Activated T-cell treated with anti-CD3 and anti-CD28 coated beads, Interleukin-2, amount 50 U/mL, for 4 hours (primary cell): Measurements from ENCODE around the gene NACC2. TPM values are rescaled to one million over a fixed set of nuclear protein-coding genes. Genes with fewer than 3 reads are reported as not detected.
"Not testable (repeated sequence)": the region's sequence is repeated elsewhere in the genome, so short reads cannot be mapped to it uniquely, and the experiment has no call there.

Source experiments
- ATAC-seq, 2 donors: fragments of 200-7000 bp; cut with Tn5 transposase; one replicate each; pipeline ENCODE4 v1.10.0; 2021
- DNase-seq: peaks from one replicate; pipeline ENCODE4 v3.0.0-alpha.2; 2020
- H3K27me3 Mint-ChIP-seq: one replicate; pipeline ENCODE4 v1.8.0; 2021; ENCODE audit warnings: low read depth, mixed read lengths
- H3K36me3 Mint-ChIP-seq: one replicate; pipeline ENCODE4 v1.8.0; 2022; ENCODE audit warnings: mixed read lengths; ENCODE audit not compliant: insufficient read depth
- H3K4me1 Mint-ChIP-seq: one replicate; pipeline ENCODE4 v1.8.0; 2021; ENCODE audit warnings: low read depth, mixed read lengths
- H3K4me3 Mint-ChIP-seq: one replicate; pipeline ENCODE4 v1.8.0; 2021; ENCODE audit warnings: mild to moderate bottlenecking, moderate library complexity, mixed read lengths
- H3K9me3 Mint-ChIP-seq: one replicate; pipeline ENCODE4 v1.8.0; 2021; ENCODE audit warnings: mixed read lengths
- total RNA-seq, 3 donors: library from RNA; stranded (reverse); gene quantifications; one replicate each; pipeline ENCODE4 v1.2.1, GENCODE V29; 2021

Gene NACC2
- total RNA-seq, 3 donors from 2014 or later = 5.9 to 6.2 (median 6.0) TPM

GRCh38 chr9:136043441-136043991, 51.6 kb downstream of the NACC2 start:
- H3K36me3 Mint-ChIP-seq = peaks cover 13% of the 10 kb centered on the region
- no peak overlapping the region for H3K4me3 Mint-ChIP-seq
- H3K27me3 Mint-ChIP-seq = no peaks in the 10 kb centered on the region
- peaks cover 12% of the 10 kb centered on the region for H3K9me3 Mint-ChIP-seq
- peaks cover 3% of the 10 kb centered on the region for H3K4me1 Mint-ChIP-seq
- DNase-seq = no peak
- no peak for ATAC-seq

DNA sequence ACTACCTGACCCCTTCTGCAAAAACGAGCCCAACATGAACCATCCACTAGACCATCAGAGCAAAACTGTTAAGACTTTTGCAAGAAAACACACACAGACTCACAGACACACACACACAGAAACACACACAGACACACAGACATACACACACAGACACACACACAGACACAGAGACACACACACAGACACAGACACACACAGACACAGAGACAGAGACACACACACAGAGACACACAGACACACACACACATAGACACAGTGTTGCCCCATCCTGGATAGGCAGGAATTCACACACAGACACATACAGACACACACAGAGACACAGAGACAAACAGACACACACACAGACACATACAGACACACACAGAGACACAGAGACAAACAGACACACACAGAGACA, 52.5 kb downstream of the NACC2 start:
- H3K27me3 Mint-ChIP-seq = no peaks in the 10 kb centered on the region

GRCh38 chr9:136040848-136041247, 54.2 kb downstream of the NACC2 start:
- Mint-ChIP-seq H3K36me3 (peaks cover 18% of the 10 kb centered on the region), H3K9me3 (peaks cover 29% of the 10 kb centered on the region)
- not testable (repeated sequence) for H3K4me1 Mint-ChIP-seq, H3K27me3 Mint-ChIP-seq, H3K4me3 Mint-ChIP-seq, DNase-seq, ATAC-seq

More for the DNA sequence above, 52.5 kb downstream of the NACC2 start:
- Mint-ChIP-seq H3K4me1 (peaks cover 3% of the 10 kb centered on the region), H3K4me3 (no peak overlapping the region), H3K9me3 (peaks cover 17% of the 10 kb centered on the region), H3K36me3 (peaks cover 18% of the 10 kb centered on the region)
- ATAC-seq (no peak), DNase-seq (no peak)

- Mint-ChIP-seq H3K27me3 (no peaks in the 10 kb centered on the region), H3K36me3 (peaks cover 28% of the 10 kb centered on the region), H3K4me3 (no peak overlapping the region), H3K9me3 (peaks cover 32% of the 10 kb centered on the region), H3K4me1 (peaks cover 3% of the 10 kb centered on the region)
- ATAC-seq (no peak), DNase-seq (no peak)
Observed at GRCh38 chr9:136039488-136039887, 55.6 kb downstream of the NACC2 start.

DNA sequence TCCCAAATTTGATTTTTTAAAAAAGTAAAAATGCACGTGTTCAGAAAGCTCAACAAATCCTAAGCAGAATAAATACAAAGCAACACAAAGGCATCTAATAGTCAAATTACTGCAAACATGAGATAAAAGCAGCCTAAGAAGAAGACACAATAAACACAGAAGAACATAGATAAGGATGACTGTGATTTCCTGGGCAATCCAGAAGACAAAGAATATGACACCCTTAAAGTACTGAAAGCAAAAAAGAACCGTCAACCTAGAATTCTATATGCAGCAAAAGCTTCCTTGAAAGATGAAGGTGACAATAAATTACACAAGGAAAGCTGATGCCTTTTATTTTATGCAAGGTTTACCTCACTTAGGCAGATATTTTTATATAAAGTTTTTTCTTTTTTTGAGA, 58.2 kb downstream of the NACC2 start:
- DNase-seq = no peak
- no peak overlapping the region for H3K4me3 Mint-ChIP-seq
- H3K27me3 Mint-ChIP-seq = no peaks in the 10 kb centered on the region
- peaks cover 31% of the 10 kb centered on the region for H3K36me3 Mint-ChIP-seq
- H3K9me3 Mint-ChIP-seq = peaks cover 32% of the 10 kb centered on the region
- H3K4me1 Mint-ChIP-seq = no peaks in the 10 kb centered on the region
- no peak for ATAC-seq

DNA sequence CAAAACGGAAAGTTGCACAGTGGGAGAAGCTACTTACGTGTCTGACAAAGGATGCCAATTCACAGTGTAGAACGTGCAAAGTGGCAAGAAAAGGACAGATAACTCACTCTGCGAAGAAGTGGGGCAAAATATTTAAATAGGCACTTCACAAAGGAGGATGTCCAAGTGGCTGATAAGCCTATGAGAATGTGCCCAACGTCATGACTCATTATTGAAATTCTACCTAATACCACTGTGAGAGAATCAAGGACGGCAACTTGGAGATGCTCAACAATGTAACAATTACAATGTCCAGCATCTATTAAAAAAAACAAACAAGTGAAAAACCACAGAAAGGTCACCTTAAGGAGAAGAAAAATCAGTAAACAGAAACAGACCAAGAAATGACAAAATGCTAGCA, 59.0 kb downstream of the NACC2 start:
- no peaks in the 10 kb centered on the region for H3K27me3 Mint-ChIP-seq
- no peaks in the 10 kb centered on the region for H3K4me1 Mint-ChIP-seq
- peaks cover 32% of the 10 kb centered on the region for H3K9me3 Mint-ChIP-seq
- H3K4me3 Mint-ChIP-seq = no peak overlapping the region
- peaks cover 33% of the 10 kb centered on the region for H3K36me3 Mint-ChIP-seq
- ATAC-seq = no peak
- DNase-seq = no peak

DNA sequence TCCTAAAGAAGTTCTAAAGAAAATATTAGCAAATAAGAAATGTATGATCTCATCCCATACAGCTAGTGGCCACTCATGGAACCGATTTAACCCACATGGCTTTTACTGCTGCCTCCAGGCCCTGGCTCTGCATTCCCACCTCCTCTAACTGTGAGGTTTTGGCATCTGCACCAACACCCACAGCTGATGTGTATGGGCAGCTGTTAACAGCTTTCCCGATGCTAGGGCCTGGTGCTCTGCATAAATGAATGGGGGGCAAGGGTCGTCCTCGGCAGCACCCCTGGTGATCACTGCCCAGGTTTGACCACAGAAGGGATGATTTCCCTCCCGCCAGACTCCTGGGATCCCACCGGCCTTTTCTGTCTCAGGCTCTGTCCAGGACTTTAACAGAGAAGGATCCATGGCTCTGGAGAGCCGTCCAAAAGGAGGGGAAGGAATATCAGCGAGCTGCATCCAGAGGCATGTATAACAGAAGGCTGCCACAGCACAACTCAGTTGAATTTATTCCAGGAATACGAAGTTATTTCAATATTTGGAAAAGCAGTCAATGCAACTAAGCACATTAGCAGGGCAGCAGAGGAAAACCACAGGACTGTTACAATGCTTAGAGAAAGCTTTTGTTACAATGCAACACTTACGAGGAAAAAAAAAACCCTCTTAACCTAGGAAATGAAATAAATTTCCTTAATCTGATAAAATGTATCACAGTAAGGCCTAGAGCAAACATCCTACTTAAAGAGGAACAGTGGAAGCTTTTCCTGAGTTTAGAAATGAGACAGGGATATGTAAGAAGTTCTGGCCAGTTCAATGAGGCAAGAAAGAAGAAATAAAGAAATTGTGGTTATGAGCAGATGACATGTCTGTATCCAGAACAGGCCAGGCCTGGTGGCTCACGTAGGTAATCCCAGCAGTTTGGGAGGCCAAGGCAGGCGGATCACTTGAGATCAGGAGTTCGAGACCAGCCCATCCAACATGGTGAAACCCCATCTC, 63.1 kb downstream of the NACC2 start:
- Mint-ChIP-seq H3K4me1 (no peaks in the 10 kb centered on the region), H3K9me3 (peaks cover 15% of the 10 kb centered on the region), H3K36me3 (peaks cover 23% of the 10 kb centered on the region), H3K27me3 (no peaks in the 10 kb centered on the region), H3K4me3 (no peak overlapping the region)
- DNase-seq (no peak), ATAC-seq (no peak)

DNA sequence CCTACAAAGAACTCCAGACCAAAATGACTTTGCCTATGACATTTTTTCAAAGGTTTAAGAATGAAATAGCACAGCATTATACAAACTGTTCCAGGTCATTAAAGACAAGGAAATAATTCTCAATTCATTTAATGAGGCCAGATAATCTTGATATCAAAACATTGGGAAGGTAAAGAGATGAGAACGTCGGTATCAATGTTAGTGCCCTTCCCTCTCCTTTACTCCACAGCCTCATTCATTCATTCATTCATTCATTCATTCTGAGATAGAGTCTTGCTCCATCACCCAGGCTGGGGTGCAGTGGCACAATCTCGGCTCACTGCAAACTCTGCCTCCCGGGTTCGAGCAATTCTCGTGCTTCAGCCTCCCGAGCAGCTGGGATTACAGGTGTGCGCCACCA, 64.0 kb downstream of the NACC2 start:
- Mint-ChIP-seq H3K4me3 (no peak overlapping the region), H3K27me3 (no peaks in the 10 kb centered on the region), H3K36me3 (peaks cover 27% of the 10 kb centered on the region), H3K9me3 (peaks cover 6% of the 10 kb centered on the region), H3K4me1 (no peaks in the 10 kb centered on the region)
- DNase-seq = no peak
- no peak for ATAC-seq

DNA sequence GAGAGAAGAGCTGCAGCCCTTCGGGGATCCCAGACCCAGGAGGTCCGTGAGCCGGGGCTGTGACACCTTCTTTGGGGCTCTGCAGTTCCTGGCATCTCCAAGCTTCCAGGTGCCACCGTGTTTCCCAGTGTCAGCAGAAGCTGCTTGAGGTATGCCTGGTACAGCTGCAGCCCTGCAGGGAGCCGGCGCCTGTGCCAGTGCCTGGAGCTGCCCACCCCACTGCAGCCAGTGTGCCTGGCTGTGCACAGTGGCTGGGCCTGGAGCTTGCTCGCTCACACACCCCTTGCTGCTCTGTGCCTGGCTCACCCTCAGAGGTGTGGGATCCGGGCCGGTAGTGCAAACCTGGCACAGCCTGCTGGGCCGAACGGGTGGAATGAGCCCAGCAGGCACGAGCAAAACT, 65.5 kb downstream of the NACC2 start:
- H3K9me3 Mint-ChIP-seq = no peaks in the 10 kb centered on the region
- H3K27me3 Mint-ChIP-seq = no peaks in the 10 kb centered on the region
- peaks cover 20% of the 10 kb centered on the region for H3K36me3 Mint-ChIP-seq
- DNase-seq (no peak), ATAC-seq (no peak)
- no peak overlapping the region for H3K4me3 Mint-ChIP-seq
- H3K4me1 Mint-ChIP-seq = no peaks in the 10 kb centered on the region

DNA sequence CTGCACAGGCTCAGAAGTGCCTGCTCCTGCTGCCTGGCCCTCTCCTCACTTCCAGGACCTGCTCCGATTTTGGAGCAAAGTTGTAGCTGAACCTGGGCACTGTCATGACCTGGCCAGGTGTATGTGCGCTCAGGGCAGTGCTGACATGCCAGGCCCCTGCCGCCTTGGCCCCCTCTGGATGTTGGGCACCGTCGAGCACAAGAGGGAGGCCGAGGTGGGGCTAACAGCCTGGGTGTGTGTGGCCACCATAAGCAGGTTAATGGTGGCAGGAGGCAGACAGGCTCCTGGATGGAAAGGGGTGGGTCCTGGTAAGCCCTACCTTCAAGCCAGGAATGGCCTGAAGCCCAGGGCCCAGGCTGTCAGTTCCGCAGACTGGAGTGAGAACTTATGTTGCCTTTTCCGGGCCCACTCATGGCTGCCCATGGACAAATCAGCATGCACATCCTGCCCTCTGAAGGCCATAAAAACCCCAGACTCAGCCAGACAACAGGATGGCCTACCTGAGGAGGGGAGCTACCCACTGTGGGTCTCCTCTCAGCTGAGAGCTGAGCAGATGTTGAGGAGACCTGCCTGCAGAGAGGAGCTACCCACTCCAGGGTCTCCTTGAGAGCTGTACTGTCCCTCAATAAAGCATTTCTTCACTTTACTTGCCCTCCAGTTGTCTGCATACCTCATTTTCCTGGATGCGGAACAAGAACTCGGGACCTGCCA, 66.2 kb downstream of the NACC2 start:
- no peaks in the 10 kb centered on the region for H3K9me3 Mint-ChIP-seq
- H3K4me3 Mint-ChIP-seq = no peak overlapping the region
- ATAC-seq (no peak), DNase-seq (no peak)
- H3K36me3 Mint-ChIP-seq = peaks cover 16% of the 10 kb centered on the region
- H3K27me3 Mint-ChIP-seq = no peaks in the 10 kb centered on the region
- H3K4me1 Mint-ChIP-seq = no peaks in the 10 kb centered on the region

DNA sequence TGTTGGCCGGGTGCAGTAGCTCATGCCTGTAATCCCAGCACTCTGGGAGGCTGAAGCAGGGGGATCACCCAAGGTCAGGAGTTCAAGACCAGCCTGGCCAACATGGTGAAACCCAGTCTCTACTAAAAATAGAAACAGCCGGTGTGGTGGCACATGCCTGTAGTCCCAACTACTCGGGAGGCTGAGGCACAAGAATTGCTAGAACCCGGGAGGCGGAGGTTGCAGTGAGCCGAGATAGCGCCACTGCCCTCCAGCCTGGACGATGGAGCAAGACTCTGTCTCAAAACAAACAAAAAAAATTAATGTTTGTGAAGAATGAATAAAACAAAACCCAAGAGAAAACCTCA, 68.2 kb downstream of the NACC2 start:
- not testable (repeated sequence) for H3K4me3 Mint-ChIP-seq, DNase-seq, H3K27me3 Mint-ChIP-seq, H3K4me1 Mint-ChIP-seq, H3K9me3 Mint-ChIP-seq, ATAC-seq
- H3K36me3 Mint-ChIP-seq = peaks cover 16% of the 10 kb centered on the region

DNA sequence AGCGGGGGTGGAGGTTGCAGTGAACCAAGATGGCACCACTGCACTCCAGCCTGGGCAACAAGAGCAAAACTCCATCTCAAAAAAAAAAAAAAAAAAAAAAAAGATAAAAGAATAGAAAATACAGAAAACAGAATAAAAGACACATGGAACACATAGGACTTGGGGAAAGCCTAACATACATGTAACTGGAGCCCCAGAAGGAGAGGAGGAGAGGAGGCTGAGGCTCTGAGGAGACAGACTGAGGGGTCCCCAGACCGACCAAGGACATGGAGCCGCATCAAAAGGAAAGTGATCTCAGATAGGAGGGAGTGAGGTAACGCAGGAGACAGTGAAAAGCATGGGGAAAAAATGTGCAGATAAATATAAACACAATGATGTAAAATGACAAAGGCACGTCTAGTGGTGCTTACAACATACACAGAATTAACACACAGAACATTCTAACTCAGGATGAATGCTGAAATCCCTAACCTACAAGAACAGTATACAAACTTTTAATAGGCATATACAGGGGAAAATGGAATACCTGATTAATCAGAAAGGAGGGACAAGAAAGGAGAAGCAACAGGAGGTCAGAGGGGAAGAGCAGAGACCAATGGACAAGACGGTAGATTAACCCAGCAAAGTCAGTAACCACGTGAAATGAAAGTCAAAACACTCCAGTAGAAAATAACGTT, 68.7 kb downstream of the NACC2 start:
- ATAC-seq = no peak
- Mint-ChIP-seq H3K4me1 (no peaks in the 10 kb centered on the region), H3K27me3 (no peaks in the 10 kb centered on the region), H3K9me3 (no peaks in the 10 kb centered on the region), H3K36me3 (peaks cover 14% of the 10 kb centered on the region), H3K4me3 (no peak overlapping the region)
- no peak for DNase-seq

GRCh38 chr9:136025481-136025880, 69.6 kb downstream of the NACC2 start:
- no peaks in the 10 kb centered on the region for H3K9me3 Mint-ChIP-seq
- H3K4me1 Mint-ChIP-seq = no peaks in the 10 kb centered on the region
- no peak overlapping the region for H3K4me3 Mint-ChIP-seq
- H3K27me3 Mint-ChIP-seq = no peaks in the 10 kb centered on the region
- peaks cover 13% of the 10 kb centered on the region for H3K36me3 Mint-ChIP-seq
- DNase-seq = no peak
- no peak for ATAC-seq

- ATAC-seq = no peak
- no peaks in the 10 kb centered on the region for H3K27me3 Mint-ChIP-seq
- H3K4me1 Mint-ChIP-seq = no peaks in the 10 kb centered on the region
- H3K36me3 Mint-ChIP-seq = peaks cover 13% of the 10 kb centered on the region
- DNase-seq = no peak
- H3K4me3 Mint-ChIP-seq = no peak overlapping the region
- no peaks in the 10 kb centered on the region for H3K9me3 Mint-ChIP-seq
Observed at GRCh38 chr9:136024696-136025316, 70.3 kb downstream of the NACC2 start.
